HG02678 (cell line): Measurements from ENCODE around the gene TMEM14C.
"Not testable (repeated sequence)": the region's sequence is repeated elsewhere in the genome, so short reads cannot be mapped to it uniquely, and the experiment has no call there.

Experiments
- ATAC-seq: cut with Tn5 transposase; IDR thresholded peaks from one replicate; pipeline ENCODE4 v1.9.1; 2021; ENCODE audit warnings: mild to moderate bottlenecking, moderate library complexity; ENCODE audit not compliant: unreplicated experiment

Gene TMEM14C

GRCh38 chr6:10720960-10721849 lies 1.7 kb upstream of the TMEM14C start:
- not testable (repeated sequence) for ATAC-seq

GRCh38 chr6:10721850-10722569 lies 860 bp upstream of the TMEM14C start:
- no peak for ATAC-seq

GRCh38 chr6:10722570-10722819 lies 375 bp upstream of the TMEM14C start:
- no peak for ATAC-seq

GRCh38 chr6:10723567-10723881 lies 654 bp downstream of the TMEM14C start:
- no peak for ATAC-seq

GRCh38 chr6:10725044-10725443 lies 2.2 kb downstream of the TMEM14C start:
- ATAC-seq = no peak

- ATAC-seq = no peak
These were observed 2.8 kb downstream of the TMEM14C start for GRCh38 chr6:10725716-10726115.

GRCh38 chr6:10730254-10730653 lies 7.4 kb downstream of the TMEM14C start:
- no peak for ATAC-seq

GRCh38 chr6:10733151-10733715 lies 10.4 kb downstream of the TMEM14C start:
- no peak for ATAC-seq

- ATAC-seq = no peak
These were observed 11.0 kb downstream of the TMEM14C start for GRCh38 chr6:10733863-10734262.

- no peak for ATAC-seq
These were observed 13.9 kb downstream of the TMEM14C start for GRCh38 chr6:10736731-10737130.

- no peak for ATAC-seq
These were observed 17.2 kb downstream of the TMEM14C start for GRCh38 chr6:10740061-10740460.

GRCh38 chr6:10741643-10742042 lies 18.8 kb downstream of the TMEM14C start:
- not testable (repeated sequence) for ATAC-seq

- no peak for ATAC-seq
These were observed 19.4 kb downstream of the TMEM14C start for GRCh38 chr6:10742251-10742650.

GRCh38 chr6:10743515-10743914 lies 20.6 kb downstream of the TMEM14C start:
- ATAC-seq = no peak

GRCh38 chr6:10745116-10745515 lies 22.2 kb downstream of the TMEM14C start:
- ATAC-seq = no peak

- no peak for ATAC-seq
These were observed 24.0 kb downstream of the TMEM14C start for GRCh38 chr6:10746915-10747250.

GRCh38 chr6:10747251-10747972 lies 24.5 kb downstream of the TMEM14C start, which contains the start of gene TMEM14B:
TMEM14B (plus strand) TSS chr6:10747805; CDS start chr6:10749246, 1,441 bp downstream.
- peak; percentile 96 for ATAC-seq

- no peak for ATAC-seq
These were observed 26.9 kb downstream of the TMEM14C start for GRCh38 chr6:10749734-10750133.

- not testable (repeated sequence) for ATAC-seq
These were observed 27.7 kb downstream of the TMEM14C start for GRCh38 chr6:10750568-10750967.

GRCh38 chr6:10751757-10752156 lies 28.9 kb downstream of the TMEM14C start:
- not testable (repeated sequence) for ATAC-seq

GRCh38 chr6:10756085-10756484 lies 33.2 kb downstream of the TMEM14C start:
- ATAC-seq = no peak
